Effector memory CD4-positive, alpha-beta T cell (primary cell): ENCODE measurements around the gene CTSH.
"Not testable (repeated sequence)": the region's sequence is repeated elsewhere in the genome, so short reads cannot be mapped to it uniquely, and the experiment has no call there.

ENCODE experiments used
- DNase-seq, 3 donors: peaks; one replicate each; pipeline ENCODE4 v3.0.0-alpha.2; 2020
- H3K27ac ChIP-seq: 2 replicates; pipeline ENCODE4 v1.7.0; 2013; ENCODE audit warnings: mild to moderate bottlenecking, low read length, moderate library complexity; ENCODE audit not compliant: insufficient read depth, poor library complexity, severe bottlenecking
- H3K27me3 ChIP-seq: replicated peaks from 2 replicates; pipeline ENCODE4 v1.7.0; 2013; ENCODE audit warnings: mild to moderate bottlenecking, low read length; ENCODE audit not compliant: insufficient read depth, control insufficient read depth, poor library complexity, severe bottlenecking
- H3K36me3 ChIP-seq: 2 replicates; pipeline ENCODE4 v1.7.0; 2013; ENCODE audit warnings: mild to moderate bottlenecking, low read length, moderate library complexity; ENCODE audit not compliant: control insufficient read depth, insufficient read depth
- H3K4me1 ChIP-seq: 2 replicates; pipeline ENCODE4 v1.7.0; 2013; ENCODE audit warnings: low read length, mild to moderate bottlenecking; ENCODE audit not compliant: control insufficient read depth, insufficient read depth, poor library complexity, severe bottlenecking
- H3K4me3 ChIP-seq: 2 replicates; pipeline ENCODE4 v1.7.0; 2013; ENCODE audit warnings: low read length, low read depth, mild to moderate bottlenecking; ENCODE audit not compliant: insufficient read depth, poor library complexity, severe bottlenecking
- H3K9me3 ChIP-seq: 2 replicates; pipeline ENCODE4 v1.7.0; 2013; ENCODE audit warnings: mild to moderate bottlenecking, low read length, moderate library complexity; ENCODE audit not compliant: control insufficient read depth

Gene CTSH

GRCh38 chr15:78909791-78910228 is 35.0 kb downstream of the CTSH start:
- peaks cover 37% of the 10 kb centered on the region for H3K36me3 ChIP-seq
- H3K27ac ChIP-seq, result no peak overlapping the region

DNA sequence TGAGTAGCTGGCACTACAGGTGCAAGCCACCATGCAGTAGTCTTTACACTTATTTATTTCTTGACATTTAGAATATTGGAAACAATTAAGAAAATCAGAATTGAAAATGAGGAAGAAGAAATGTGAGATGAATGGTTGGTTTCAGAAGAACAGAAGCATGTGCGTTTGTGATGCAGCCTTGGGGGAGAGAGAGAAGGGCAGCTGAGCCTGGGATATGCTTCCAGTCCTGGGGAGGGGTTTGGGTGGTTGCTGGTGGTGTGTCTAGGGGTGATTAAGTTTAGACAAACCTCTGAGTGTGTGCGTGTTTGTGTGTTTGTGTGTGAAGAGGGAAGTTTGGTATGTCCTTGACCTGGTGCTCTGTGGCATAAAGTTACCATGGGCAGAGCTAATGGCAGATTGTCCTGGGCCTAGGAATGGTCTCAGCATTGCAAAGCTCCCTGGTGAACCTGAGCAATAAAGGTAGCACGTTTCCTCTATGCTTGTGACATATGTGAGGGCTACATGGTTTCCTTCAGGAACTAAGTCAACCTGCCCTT is 35.6 kb downstream of the CTSH start:
- H3K9me3 ChIP-seq, result no peaks in the 10 kb centered on the region
- H3K36me3 ChIP-seq, result peaks cover 40% of the 10 kb centered on the region
- no peak overlapping the region for H3K27ac ChIP-seq
- no peaks in the 10 kb centered on the region for H3K27me3 ChIP-seq
- H3K4me1 ChIP-seq, result no peaks in the 10 kb centered on the region
- no peak overlapping the region for H3K4me3 ChIP-seq
- DNase-seq, result no peak

More at GRCh38 chr15:78909791-78910228, 35.0 kb downstream of the CTSH start:
- DNase-seq, result peak in 1 of 3 donors; percentile 25
- Histone ChIP-seq H3K27me3 (no peaks in the 10 kb centered on the region), H3K4me3 (no peak overlapping the region), H3K4me1 (no peaks in the 10 kb centered on the region), H3K9me3 (no peaks in the 10 kb centered on the region)

GRCh38 chr15:78907577-78907976 is 37.3 kb downstream of the CTSH start:
- no peaks in the 10 kb centered on the region for H3K27me3 ChIP-seq
- no peak overlapping the region for H3K4me3 ChIP-seq
- H3K4me1 ChIP-seq, result no peaks in the 10 kb centered on the region
- peaks cover 47% of the 10 kb centered on the region for H3K36me3 ChIP-seq
- DNase-seq, result no peak
- no peaks in the 10 kb centered on the region for H3K9me3 ChIP-seq
- H3K27ac ChIP-seq, result peak overlapping the region; percentile 4

- no peak for DNase-seq
- Histone ChIP-seq H3K4me3 (no peak overlapping the region), H3K4me1 (no peaks in the 10 kb centered on the region), H3K27me3 (no peaks in the 10 kb centered on the region), H3K27ac (no peak overlapping the region), H3K36me3 (peaks cover 55% of the 10 kb centered on the region), H3K9me3 (no peaks in the 10 kb centered on the region)
These were observed 38.6 kb downstream of the CTSH start for GRCh38 chr15:78906316-78906620.

GRCh38 chr15:78904599-78905358 is 40.1 kb downstream of the CTSH start:
- DNase-seq, result no peak
- Histone ChIP-seq H3K36me3 (peaks cover 70% of the 10 kb centered on the region), H3K27ac (no peak overlapping the region), H3K4me3 (no peak overlapping the region), H3K9me3 (no peaks in the 10 kb centered on the region), H3K27me3 (no peaks in the 10 kb centered on the region), H3K4me1 (no peaks in the 10 kb centered on the region)

DNA sequence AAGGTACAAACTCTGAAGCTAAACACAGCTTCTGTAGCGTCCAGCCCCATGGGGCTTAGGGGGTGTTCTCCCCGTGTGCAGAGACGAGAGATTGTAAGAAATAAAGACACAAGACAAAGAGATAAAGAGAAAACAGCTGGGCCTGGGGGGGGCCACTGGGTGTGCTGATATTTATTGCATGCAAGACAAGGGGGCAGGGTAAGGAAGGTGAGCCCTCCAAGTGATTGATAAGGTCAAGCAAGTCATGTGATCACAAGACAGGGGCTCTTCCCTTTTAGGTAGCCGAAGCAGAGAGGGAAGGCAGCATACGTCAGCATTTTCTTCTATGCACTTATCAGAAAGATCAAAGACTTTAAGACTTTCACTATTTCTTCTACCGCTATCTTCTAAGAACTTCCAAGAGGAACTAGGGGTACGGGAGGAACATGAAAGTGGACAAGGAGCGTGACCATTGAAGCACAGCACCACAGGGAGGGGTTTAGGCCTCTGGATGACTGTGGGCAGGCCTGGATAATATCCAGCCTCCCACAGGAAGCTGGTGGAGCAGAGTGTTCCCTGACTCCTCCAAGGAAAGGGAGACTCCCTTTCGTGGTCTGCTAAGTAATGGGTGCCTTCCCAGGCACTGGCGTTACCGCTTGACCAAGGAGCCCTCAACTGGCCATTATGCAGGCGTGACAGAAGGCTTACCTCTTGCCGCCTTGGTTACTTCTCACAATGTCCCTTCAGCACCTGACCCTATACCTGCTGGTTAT is 42.4 kb downstream of the CTSH start:
- not testable (repeated sequence) for H3K9me3 ChIP-seq
- peaks cover 88% of the 10 kb centered on the region for H3K36me3 ChIP-seq

DNA sequence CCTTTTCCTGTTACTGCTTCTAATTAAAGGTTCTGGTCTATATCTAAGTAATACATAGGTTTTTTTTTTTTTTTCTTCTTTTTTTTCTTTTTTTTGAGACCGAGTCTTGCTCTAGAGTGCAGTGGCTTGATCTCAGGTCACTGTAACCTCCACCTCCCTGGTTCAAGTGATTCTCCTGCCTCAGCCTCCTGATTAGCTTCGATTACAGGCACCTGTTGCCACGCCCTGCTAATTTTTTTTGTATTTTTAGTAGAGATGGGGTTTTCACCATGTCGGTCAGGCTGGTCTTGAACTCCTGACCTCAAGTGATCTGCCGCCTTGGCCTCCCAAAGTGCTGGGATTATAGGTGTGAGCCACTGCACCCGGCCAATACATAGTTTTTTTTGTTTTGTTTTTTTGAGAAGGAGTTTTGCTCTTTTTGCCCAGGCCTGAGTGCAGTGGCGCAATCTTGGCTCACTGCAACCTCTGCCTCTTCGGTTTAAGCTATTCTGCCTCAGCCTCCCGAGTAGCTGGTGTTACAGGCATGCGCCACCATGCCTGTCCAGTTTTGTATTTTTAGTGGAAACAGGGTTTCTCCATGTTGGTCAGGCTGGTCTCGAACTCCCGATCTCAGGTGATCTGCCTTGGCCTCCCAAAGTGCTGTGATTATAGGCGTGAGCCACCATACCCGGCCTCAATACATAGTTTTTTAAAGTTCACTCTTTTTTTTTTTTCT is 43.9 kb downstream of the CTSH start:
- not testable (repeated sequence) for H3K27ac ChIP-seq, H3K9me3 ChIP-seq, DNase-seq, H3K4me3 ChIP-seq, H3K4me1 ChIP-seq, H3K27me3 ChIP-seq
- peaks cover 83% of the 10 kb centered on the region for H3K36me3 ChIP-seq

More for the DNA sequence above, 42.4 kb downstream of the CTSH start:
- H3K27me3 ChIP-seq, H3K4me1 ChIP-seq, H3K27ac ChIP-seq, DNase-seq, H3K4me3 ChIP-seq: not testable (repeated sequence)

GRCh38 chr15:78898540-78898939 is 46.3 kb downstream of the CTSH start:
- H3K4me3 ChIP-seq, result no peak overlapping the region
- no peaks in the 10 kb centered on the region for H3K4me1 ChIP-seq
- H3K27ac ChIP-seq, result no peak overlapping the region
- peaks cover 87% of the 10 kb centered on the region for H3K36me3 ChIP-seq
- DNase-seq, result no peak
- no peaks in the 10 kb centered on the region for H3K9me3 ChIP-seq
- no peaks in the 10 kb centered on the region for H3K27me3 ChIP-seq

GRCh38 chr15:78895471-78895870 is 49.4 kb downstream of the CTSH start:
- Histone ChIP-seq H3K4me1 (no peaks in the 10 kb centered on the region), H3K27me3 (no peaks in the 10 kb centered on the region), H3K36me3 (peaks cover 90% of the 10 kb centered on the region), H3K4me3 (no peak overlapping the region), H3K9me3 (no peaks in the 10 kb centered on the region), H3K27ac (no peak overlapping the region)
- DNase-seq, result no peak
